ENCODE data around the gene SIRPG.

DNA sequence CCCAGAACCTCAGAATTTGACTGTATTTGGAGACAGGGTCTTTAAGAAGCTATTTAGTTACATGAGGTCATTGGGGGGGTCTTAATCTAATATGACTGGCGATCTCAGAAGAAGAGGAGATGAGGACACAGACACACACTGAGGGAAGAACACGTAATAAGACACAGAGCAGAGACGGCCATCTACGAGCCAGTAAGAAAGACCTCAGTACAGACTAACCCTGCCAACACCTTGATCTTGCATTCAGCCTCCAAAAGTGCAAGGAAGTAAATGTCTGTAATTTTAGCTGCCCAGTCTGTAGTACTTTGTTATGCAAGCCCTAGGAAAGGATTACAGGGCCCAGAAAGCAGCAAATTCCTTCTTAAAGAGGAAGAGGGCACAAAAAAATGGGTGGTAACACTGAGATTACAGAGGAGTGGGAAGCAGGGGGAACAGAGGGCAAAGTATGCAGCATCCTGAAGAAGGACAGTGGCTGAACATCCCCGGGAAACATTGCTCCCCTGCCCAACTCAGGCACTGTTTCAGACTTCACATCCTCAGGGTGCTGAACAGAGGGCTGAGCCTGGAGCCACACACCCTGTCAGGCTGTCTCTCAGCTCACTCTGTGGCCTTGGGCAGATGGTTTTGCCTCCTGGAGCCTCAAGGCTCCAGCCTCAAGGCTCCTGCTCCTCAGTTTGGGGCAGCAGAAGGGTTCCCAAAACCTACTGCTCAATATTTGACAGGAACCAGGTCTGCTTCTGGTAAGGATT, 27.9 kb upstream of the SIRPG start:
- TF ChIP-seq, protein P1, sequence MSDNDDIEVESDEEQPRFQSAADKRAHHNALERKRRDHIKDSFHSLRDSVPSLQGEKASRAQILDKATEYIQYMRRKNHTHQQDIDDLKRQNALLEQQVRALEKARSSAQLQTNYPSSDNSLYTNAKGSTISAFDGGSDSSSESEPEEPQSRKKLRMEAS (IDR thresholded peaks at IDR 0.05), result no peak
- TF ChIP-seq, protein P2, sequence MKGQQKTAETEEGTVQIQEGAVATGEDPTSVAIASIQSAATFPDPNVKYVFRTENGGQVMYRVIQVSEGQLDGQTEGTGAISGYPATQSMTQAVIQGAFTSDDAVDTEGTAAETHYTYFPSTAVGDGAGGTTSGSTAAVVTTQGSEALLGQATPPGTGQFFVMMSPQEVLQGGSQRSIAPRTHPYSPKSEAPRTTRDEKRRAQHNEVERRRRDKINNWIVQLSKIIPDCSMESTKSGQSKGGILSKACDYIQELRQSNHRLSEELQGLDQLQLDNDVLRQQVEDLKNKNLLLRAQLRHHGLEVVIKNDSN (IDR thresholded peaks at IDR 0.05), result no peak
- no peak for TF ChIP-seq CEBPB (IDR thresholded peaks at IDR 0.05)
- TF ChIP-seq CREB1 (IDR thresholded peaks at IDR 0.05; ENCODE audit: low read depth), result no peak
- TF ChIP-seq RAD21 (IDR thresholded peaks at IDR 0.05; ENCODE audit: low read depth), result no peak
- TF ChIP-seq REST (IDR thresholded peaks at IDR 0.05; ENCODE audit: low read depth), result no peak
- TF ChIP-seq NFIC (IDR thresholded peaks at IDR 0.05), result no peak
- no peak for TF ChIP-seq EP300 (IDR thresholded peaks at IDR 0.05; ENCODE audit: borderline replicate concordance)
- TF ChIP-seq TEAD4 (IDR thresholded peaks at IDR 0.05), result no peak
- no peak for TF ChIP-seq TAF1 (IDR thresholded peaks at IDR 0.05; ENCODE audit: low read depth)
- TF ChIP-seq FOXM1 (IDR thresholded peaks at IDR 0.05; ENCODE audit: borderline replicate concordance, low read depth), result no peak
- TF ChIP-seq YY1 (IDR thresholded peaks at IDR 0.05; ENCODE audit: low read depth), result no peak
- TF ChIP-seq ZBTB7A (IDR thresholded peaks at IDR 0.05; ENCODE audit: low read depth), result no peak
